Fibroblast of pulmonary artery (primary cell): ENCODE results near the gene TNFSF9.

ENCODE experiments used
- DNase-seq: peaks from one replicate; pipeline ENCODE4 v3.0.0-alpha.2; 2010; ENCODE audit warnings: low read depth
- H3K4me3 ChIP-seq: replicated peaks from 2 replicates; pipeline ENCODE4 v1.5.1; 2011; ENCODE audit warnings: low read depth, mild to moderate bottlenecking, control low read depth, low read length, moderate library complexity
- TF ChIP-seq, protein P1 (sequence below): IDR thresholded peaks from 2 replicates; pipeline ENCODE4 v1.5.1; 2011; ENCODE audit warnings: mild to moderate bottlenecking, control low read depth, low read length, inconsistent platforms; ENCODE audit errors: missing control alignments

Gene TNFSF9

GRCh38 chr19:6510618-6511017 lies 20.2 kb upstream of the TNFSF9 start:
- no peak overlapping the region for H3K4me3 ChIP-seq
- no peak for DNase-seq
- TF ChIP-seq, protein P1, sequence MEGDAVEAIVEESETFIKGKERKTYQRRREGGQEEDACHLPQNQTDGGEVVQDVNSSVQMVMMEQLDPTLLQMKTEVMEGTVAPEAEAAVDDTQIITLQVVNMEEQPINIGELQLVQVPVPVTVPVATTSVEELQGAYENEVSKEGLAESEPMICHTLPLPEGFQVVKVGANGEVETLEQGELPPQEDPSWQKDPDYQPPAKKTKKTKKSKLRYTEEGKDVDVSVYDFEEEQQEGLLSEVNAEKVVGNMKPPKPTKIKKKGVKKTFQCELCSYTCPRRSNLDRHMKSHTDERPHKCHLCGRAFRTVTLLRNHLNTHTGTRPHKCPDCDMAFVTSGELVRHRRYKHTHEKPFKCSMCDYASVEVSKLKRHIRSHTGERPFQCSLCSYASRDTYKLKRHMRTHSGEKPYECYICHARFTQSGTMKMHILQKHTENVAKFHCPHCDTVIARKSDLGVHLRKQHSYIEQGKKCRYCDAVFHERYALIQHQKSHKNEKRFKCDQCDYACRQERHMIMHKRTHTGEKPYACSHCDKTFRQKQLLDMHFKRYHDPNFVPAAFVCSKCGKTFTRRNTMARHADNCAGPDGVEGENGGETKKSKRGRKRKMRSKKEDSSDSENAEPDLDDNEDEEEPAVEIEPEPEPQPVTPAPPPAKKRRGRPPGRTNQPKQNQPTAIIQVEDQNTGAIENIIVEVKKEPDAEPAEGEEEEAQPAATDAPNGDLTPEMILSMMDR: no peak

DNA sequence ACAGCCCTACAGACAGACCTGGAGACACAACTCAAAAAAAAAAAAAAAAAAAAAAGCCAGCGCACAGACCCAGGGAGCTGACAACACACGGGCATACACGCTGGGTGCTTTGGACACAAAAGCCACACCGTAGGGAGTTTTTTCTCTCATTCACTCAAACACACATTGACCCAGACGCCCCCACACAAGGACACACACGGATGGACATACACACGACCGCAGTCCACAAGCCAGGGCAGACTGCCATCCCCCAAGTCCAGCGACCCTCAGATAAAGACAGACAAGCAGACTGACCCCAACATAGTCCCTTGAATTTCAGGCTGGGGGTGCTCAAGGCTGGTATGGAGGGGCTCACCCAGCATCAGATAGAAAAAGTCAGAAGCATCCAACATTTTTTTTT lies 16.7 kb upstream of the TNFSF9 start:
- TF ChIP-seq, protein P1: no peak
- no peak for DNase-seq
- no peak overlapping the region for H3K4me3 ChIP-seq

GRCh38 chr19:6514926-6515544 lies 15.8 kb upstream of the TNFSF9 start:
- TF ChIP-seq, protein P1: no peak
- no peak for DNase-seq
- no peak overlapping the region for H3K4me3 ChIP-seq

DNA sequence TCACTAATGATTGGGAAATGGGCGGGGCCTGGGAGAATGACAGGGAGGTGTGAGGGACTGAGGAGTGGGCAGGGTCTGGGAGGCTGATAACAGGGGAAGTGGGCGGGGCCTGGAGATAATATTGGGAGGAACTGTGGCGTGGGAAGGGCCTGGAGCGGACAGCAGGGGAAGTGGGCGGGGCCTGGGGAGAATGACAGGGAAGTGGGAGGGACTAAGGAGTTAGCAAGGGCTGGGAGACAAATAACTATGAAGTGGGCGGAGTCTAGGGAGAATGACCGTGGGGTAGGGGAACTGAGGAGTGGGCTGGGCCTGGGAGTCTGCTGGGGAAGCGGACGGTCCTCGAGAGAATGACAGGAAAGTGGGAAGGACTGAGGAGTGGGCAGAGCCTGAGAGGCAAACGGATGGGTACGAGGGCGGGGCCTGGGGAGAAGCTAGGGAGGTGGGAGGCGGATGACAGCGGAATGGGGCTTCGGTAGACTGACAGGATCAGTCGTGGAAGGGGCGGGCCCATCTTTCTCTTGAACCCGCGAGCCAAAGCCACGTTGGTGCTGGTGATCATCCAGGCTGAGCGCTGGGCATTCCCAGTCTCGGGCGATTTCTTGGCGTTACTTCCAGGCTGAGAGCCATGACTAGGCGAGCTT lies 14.7 kb upstream of the TNFSF9 start:
- peak overlapping the region; percentile 66 for H3K4me3 ChIP-seq
- peak; percentile 93 for DNase-seq
- TF ChIP-seq, protein P1: no peak

DNA sequence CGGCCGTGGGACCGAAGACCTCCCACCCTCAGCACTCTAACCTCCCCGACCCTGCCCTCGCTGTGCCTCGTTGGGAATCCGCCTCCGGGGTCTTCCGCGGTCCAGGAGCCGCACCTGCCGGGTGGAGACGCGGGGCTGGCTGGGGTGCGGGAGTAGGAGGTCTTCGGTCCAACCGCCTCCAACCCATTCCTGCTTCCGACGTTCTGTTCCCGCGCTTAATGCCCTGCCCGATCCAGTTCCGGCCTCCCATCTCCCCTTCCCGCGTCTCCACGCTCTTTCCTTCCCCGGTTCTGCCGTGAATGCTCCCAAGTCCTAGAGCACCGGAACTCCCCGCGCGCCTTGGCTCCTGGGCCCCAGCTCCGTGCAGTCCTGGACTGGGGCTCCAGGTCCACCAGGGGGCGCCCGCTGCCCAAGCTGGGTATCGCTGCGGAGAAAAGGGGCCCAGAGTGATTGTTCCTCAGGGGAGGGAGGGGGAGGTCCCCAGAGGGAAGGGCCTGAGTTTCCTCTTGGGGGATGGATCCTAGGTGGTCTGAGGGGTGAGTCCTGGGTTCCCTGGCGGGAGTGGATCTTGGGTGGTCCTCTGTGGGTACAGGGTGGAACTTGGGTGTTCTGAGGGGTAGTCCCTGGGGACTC lies 14.1 kb upstream of the TNFSF9 start:
- peak overlapping the region; percentile 66 for H3K4me3 ChIP-seq
- DNase-seq: peak; percentile 84
- TF ChIP-seq, protein P1: peak; percentile 87

DNA sequence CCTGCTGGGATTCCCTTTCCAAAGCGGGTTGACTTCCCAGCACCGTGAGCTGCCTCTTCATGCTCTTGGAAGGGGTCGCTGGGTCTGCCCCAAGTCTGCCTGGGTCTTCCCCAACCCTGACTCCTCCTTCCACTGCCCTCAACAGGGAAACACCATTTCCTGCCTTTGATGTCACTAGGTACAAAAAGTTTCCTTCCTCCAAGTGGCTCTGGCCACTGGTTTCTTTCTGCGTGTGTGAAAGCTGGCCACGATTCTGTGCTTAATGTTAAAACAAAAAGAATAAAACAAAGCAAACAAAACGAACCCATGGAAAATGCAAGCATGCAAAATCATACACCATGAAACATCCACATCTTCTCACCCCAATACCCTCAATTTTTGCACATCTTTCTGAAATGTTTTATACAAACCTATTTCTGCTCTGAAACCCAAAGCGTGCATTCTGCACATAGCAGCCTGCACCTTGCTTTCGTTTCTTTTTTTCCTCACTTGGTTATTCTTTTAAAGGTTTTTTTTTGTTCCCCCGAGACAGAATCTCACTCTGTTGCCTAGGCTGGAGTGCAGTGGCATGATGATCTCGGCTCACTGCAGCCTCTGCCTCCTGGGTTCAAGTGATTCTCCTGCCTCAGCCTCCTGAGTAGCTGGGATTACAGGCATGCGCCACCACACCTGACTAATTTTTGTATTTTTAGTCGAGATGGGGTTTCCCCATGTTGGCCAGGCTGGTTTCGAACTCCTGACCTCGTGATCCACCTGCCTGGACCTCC lies 12.5 kb upstream of the TNFSF9 start:
- H3K4me3 ChIP-seq: no peak overlapping the region
- TF ChIP-seq, protein P1: no peak
- no peak for DNase-seq
